HepG2 (cell line): Measurements from ENCODE around the gene ZMYND8. TPM values are rescaled to one million over a fixed set of nuclear protein-coding genes. Genes with fewer than 3 reads are reported as not detected.
A peak's percentile ranks its signal among the peaks of the same experiment; 100 is the strongest.

Experiments used
- ATM ChIP-seq: fragments of 450-650 bp; IDR thresholded peaks from 2 replicates; pipeline ENCODE4 v1.7.1; 2017; ENCODE audit warnings: mild to moderate bottlenecking, borderline replicate concordance
- BCL3 ChIP-seq: sonication (generic); formaldehyde crosslinking; IDR thresholded peaks from 2 replicates; pipeline ENCODE4 v1.5.1; 2020; ENCODE audit warnings: mild to moderate bottlenecking, missing genetic modification reagents, moderate library complexity
- CENPBD1 ChIP-seq: sonication (generic); formaldehyde crosslinking; IDR thresholded peaks from 2 replicates; pipeline ENCODE4 v1.8.0; 2022; ENCODE audit warnings: missing genetic modification reagents, low read depth, mild to moderate bottlenecking, borderline replicate concordance
- E2F1 ChIP-seq: sonication (generic); formaldehyde crosslinking; IDR thresholded peaks from 2 replicates; pipeline ENCODE4 v1.5.0; 2020; ENCODE audit warnings: missing genetic modification reagents
- ETV6 ChIP-seq: sonication (generic); formaldehyde crosslinking; conservative IDR thresholded peaks from 2 replicates; pipeline ENCODE4 v1.4.0; 2020; ENCODE audit warnings: missing genetic modification reagents
- FOXC1 ChIP-seq: sonication (generic); formaldehyde crosslinking; IDR thresholded peaks from 2 replicates; pipeline ENCODE4 v1.8.0; 2022; ENCODE audit warnings: mild to moderate bottlenecking, missing genetic modification reagents, borderline replicate concordance
- HOXA9 ChIP-seq: sonication (generic); formaldehyde crosslinking; IDR thresholded peaks from 2 replicates; pipeline ENCODE4 v1.8.1; 2022; ENCODE audit warnings: missing genetic modification reagents, mild to moderate bottlenecking, moderate library complexity, borderline replicate concordance
- MATR3 ChIP-seq: sonication (generic); formaldehyde crosslinking; IDR thresholded peaks from 2 replicates; pipeline ENCODE4 v1.4.0; 2020; ENCODE audit warnings: missing genetic modification reagents
- RELA ChIP-seq: sonication (generic); formaldehyde crosslinking; IDR thresholded peaks from 2 replicates; pipeline ENCODE4 v1.4.0; 2020; ENCODE audit warnings: missing genetic modification reagents
- SMARCC2 ChIP-seq: fragments of 450-650 bp; IDR thresholded peaks from 2 replicates; pipeline ENCODE4 v1.6.1; 2017; ENCODE audit warnings: antibody characterized with exemption, mild to moderate bottlenecking
- SNAPC4 ChIP-seq: sonication (generic); formaldehyde crosslinking; IDR thresholded peaks from 2 replicates; pipeline ENCODE4 v1.4.0; 2020; ENCODE audit warnings: mild to moderate bottlenecking, missing genetic modification reagents
- TGIF2 ChIP-seq: IDR thresholded peaks from 2 replicates; pipeline ENCODE4 v1.6.1; 2016; ENCODE audit warnings: control low read depth, missing compliant biosample characterization
- ZNF234 ChIP-seq: sonication (generic); formaldehyde crosslinking; conservative IDR thresholded peaks from 2 replicates; pipeline ENCODE4 v1.5.1; 2020; ENCODE audit warnings: mild to moderate bottlenecking, missing genetic modification reagents
- ZNF282 ChIP-seq: fragments of 450-650 bp; IDR thresholded peaks from 2 replicates; pipeline ENCODE4 v1.6.1; 2018; ENCODE audit not compliant: partially characterized antibody
- ZNF362 ChIP-seq: sonication (generic); formaldehyde crosslinking; IDR thresholded peaks from 2 replicates; pipeline ENCODE4 v1.4.0; 2020; ENCODE audit warnings: missing genetic modification reagents, mild to moderate bottlenecking, borderline replicate concordance
- ZNF598 ChIP-seq: sonication (generic); formaldehyde crosslinking; IDR thresholded peaks from 2 replicates; pipeline ENCODE4 v1.5.1; 2020; ENCODE audit warnings: mild to moderate bottlenecking, missing genetic modification reagents, borderline replicate concordance
- ZNF780A ChIP-seq: sonication (generic); formaldehyde crosslinking; IDR thresholded peaks from 2 replicates; pipeline ENCODE4 v1.8.0; 2022; ENCODE audit warnings: mild to moderate bottlenecking, missing genetic modification reagents, moderate library complexity
- polyA plus RNA-seq, 8 experiments: library from polyadenylated mRNA; depleted of rRNA in 3 of 8; stranded (reverse) in 7 of 8; unstranded in 1 of 8; fragments of >200 nt; fragmentation: Illumina TruSeq in 4 of 8; extraction: Trizol in 4 of 8; gene quantifications; 2 replicates each; pipeline versions ENCODE4 v1.2.1 to v1.2.3, GENCODE V29; 2011 to 2016; ENCODE audit warnings: low read depth in 4 of 8, missing spikeins in 1 of 8, mixed read lengths in 1 of 8; ENCODE audit not compliant: insufficient read depth in 1 of 8
- total RNA-seq, 5 experiments: library from RNA; depleted of rRNA; stranded (reverse); fragments of >200 nt; fragmentation: Illumina TruSeq; extraction: Trizol; gene quantifications; 2 replicates each; pipeline ENCODE4 v1.2.3, GENCODE V29; 2016; ENCODE audit warnings: low read depth in 1 of 5
- TF ChIP-seq, protein P1 (sequence below): sonication (generic); formaldehyde crosslinking; IDR thresholded peaks from 2 replicates; pipeline ENCODE4 v1.5.0; 2020; ENCODE audit warnings: mild to moderate bottlenecking, low read depth, missing genetic modification reagents, borderline replicate concordance

ZMYND8 gene
- total and polyA plus RNA-seq, 2 of the 13 experiments (the other 11 are each of a cell fraction or from before 2014, with no cell fraction given) = 53.9 to 84.7 TPM

GRCh38 chr20:47318586-47319516, 37.6 kb downstream of the ZMYND8 start (continued):
- TF ChIP-seq SNAPC4 (CRISPR knock-in tag) (0 out of 2 replicates have a peak, but pooled peaks have one; percentile 54), MATR3 (CRISPR knock-in tag) (no peak), ATM (no peak), ZNF780A (CRISPR knock-in tag) (no peak), ETV6 (CRISPR knock-in tag) (no peak), ZNF282 (no peak), CENPBD1 (CRISPR knock-in tag) (no peak), E2F1 (CRISPR knock-in tag) (peak; percentile 8; the same call in 1 of the 2 replicates), ZNF598 (CRISPR knock-in tag) (no peak; the same call in 1 of the 2 replicates), RELA (CRISPR knock-in tag) (no peak), ZNF234 (CRISPR knock-in tag) (no peak), HOXA9 (CRISPR knock-in tag) (no peak; the same call in 1 of the 2 replicates), BCL3 (CRISPR knock-in tag) (peak; percentile 63; the same call in 1 of the 2 replicates), TGIF2 (CRISPR knock-in tag) (peak; percentile 13; the same call in 1 of the 2 replicates), ZNF362 (no peak), FOXC1 (no peak; the same call in 1 of the 2 replicates), SMARCC2 (no peak)
- TF ChIP-seq, protein P1, sequence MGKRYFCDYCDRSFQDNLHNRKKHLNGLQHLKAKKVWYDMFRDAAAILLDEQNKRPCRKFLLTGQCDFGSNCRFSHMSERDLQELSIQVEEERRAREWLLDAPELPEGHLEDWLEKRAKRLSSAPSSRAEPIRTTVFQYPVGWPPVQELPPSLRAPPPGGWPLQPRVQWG (CRISPR knock-in tag) = no peak
